Neuron (in vitro differentiated cells): Measurements from ENCODE around the gene IL17C.
"Not testable (repeated sequence)": the region's sequence is repeated elsewhere in the genome, so short reads cannot be mapped to it uniquely, and the experiment has no call there.

Source experiments
- H2AFZ ChIP-seq: one replicate; pipeline ENCODE4 v1.6.1; 2013; ENCODE audit warnings: low read depth, mild to moderate bottlenecking, inconsistent platforms, low read length, moderate library complexity
- H3K27me3 ChIP-seq: one replicate; pipeline ENCODE4 v1.6.1; 2013; ENCODE audit warnings: low read length; ENCODE audit not compliant: insufficient read depth
- H3K36me3 ChIP-seq: one replicate; pipeline ENCODE4 v1.6.1; 2013; ENCODE audit warnings: low read length; ENCODE audit not compliant: insufficient read depth
- H3K4me1 ChIP-seq: one replicate; pipeline ENCODE4 v1.6.1; 2013; ENCODE audit warnings: low read length; ENCODE audit not compliant: insufficient read depth
- H3K4me3 ChIP-seq: 2 replicates; pipeline ENCODE4 v1.5.1; 2013; ENCODE audit warnings: mild to moderate bottlenecking, low read length, moderate library complexity
- H3K9me3 ChIP-seq: one replicate; pipeline ENCODE4 v1.6.1; 2013; ENCODE audit warnings: low read length

The IL17C gene

DNA sequence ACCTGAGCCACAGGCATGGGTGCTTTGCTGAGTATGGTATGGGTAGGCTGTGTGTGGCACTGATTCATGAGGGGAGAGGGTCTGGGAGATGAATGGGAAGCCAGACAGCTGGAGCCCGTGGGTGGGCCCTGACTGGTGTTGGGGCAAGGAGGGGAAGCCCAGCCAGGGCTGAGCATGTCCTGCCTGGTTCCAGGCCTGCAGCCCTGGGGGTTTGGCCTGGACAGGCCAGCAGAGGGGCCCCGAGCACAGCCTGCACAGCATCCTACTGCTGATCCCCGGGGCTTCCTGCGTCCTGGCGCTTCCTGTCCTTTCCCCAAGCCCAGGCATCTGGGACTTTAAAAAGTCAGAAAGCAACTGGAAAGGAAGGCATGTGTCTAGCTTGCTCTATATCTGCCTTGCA is 29.1 kb downstream of the IL17C start:
- Histone ChIP-seq H2AFZ (no peak overlapping the region), H3K9me3 (no peaks in the 10 kb centered on the region), H3K36me3 (peaks cover 10% of the 10 kb centered on the region), H3K27me3 (no peaks in the 10 kb centered on the region), H3K4me3 (no peak overlapping the region), H3K4me1 (no peaks in the 10 kb centered on the region)

DNA sequence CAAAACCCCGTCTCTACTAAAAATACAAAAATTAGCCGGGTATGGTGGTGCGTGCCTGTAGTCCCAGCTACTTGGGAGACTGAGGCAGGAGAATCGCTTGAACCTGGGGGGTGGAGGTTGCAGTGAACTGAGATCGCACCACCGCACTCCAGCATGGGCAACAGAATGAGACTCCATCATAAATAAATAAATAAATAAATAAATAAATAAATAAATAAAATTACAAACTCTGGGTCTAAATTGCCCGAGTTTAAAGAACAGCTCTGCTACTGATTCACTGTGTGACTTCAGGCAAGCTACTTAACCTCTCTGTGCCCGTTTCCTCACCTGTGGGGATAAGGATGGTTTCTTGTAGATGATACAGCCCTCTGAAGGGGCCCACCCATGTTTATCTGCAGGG is 31.1 kb downstream of the IL17C start:
- not testable (repeated sequence) for H2AFZ ChIP-seq, H3K36me3 ChIP-seq, H3K9me3 ChIP-seq, H3K4me3 ChIP-seq, H3K27me3 ChIP-seq, H3K4me1 ChIP-seq

DNA sequence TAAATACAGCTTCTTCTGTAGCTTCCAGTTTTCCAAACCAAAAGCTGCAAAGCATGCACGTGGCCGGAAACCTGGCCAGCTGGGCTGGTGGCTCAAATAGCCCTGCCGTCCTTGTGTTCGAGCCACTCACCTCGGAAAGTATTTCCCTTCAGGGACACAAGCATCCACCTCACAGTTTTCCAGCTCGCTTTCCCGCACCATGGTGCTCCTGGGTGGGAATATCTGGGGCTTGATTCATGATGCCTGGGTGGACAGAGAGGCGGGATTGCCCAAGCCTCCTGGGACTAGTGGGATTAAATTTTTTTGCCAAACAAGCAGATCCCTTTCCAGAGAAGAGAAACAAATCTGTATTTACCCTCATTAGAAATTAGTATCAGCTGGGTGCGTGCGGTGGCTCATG is 31.6 kb downstream of the IL17C start:
- Histone ChIP-seq H3K9me3 (no peaks in the 10 kb centered on the region), H3K27me3 (no peaks in the 10 kb centered on the region), H3K4me3 (no peak overlapping the region), H2AFZ (no peak overlapping the region), H3K4me1 (no peaks in the 10 kb centered on the region), H3K36me3 (peaks cover 10% of the 10 kb centered on the region)

DNA sequence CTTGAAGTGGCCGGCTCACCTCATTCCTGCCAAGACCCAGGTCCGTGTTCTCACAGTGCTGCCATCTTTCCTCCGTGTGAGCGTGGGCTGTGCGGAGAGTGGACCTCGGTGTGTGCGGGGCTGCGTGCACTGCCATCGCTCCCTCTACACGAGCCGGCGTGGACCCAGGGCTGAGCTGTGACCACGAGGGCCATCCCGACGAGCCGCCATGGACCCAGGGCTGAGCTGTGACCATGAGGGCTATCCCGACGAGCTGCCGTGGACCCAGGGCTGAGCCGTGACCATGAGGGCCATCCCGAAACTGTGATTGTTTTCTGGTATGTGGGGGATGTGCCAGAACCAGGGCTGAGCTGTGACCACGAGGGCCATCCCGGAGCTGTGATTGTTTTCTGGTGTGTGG is 33.4 kb downstream of the IL17C start:
- H2AFZ ChIP-seq = no peak overlapping the region
- no peaks in the 10 kb centered on the region for H3K9me3 ChIP-seq
- no peaks in the 10 kb centered on the region for H3K27me3 ChIP-seq
- peaks cover 2% of the 10 kb centered on the region for H3K36me3 ChIP-seq
- no peak overlapping the region for H3K4me3 ChIP-seq
- no peaks in the 10 kb centered on the region for H3K4me1 ChIP-seq

DNA sequence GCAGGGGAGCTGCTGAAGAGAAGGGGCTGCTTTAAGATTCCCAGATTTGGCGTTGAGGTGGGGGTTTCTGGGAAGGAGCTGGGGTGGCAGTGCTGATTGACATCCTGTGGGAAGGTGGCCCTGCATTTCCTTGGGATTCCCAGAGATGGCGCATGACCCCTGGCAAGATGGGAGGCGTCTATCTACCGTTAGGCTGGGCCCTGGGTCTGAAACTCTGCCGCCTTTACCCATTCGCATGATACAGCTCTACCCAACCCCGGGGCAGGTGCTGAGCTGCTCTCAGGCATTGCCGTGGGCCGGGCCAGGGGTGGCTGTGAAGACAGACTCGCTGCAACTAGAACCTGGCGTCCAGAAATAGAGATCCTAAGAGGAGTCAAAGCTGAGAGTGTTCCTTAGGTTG is 34.4 kb downstream of the IL17C start:
- Histone ChIP-seq H3K36me3 (peaks cover 2% of the 10 kb centered on the region), H3K4me1 (no peaks in the 10 kb centered on the region), H3K9me3 (no peaks in the 10 kb centered on the region), H3K27me3 (no peaks in the 10 kb centered on the region), H2AFZ (no peak overlapping the region), H3K4me3 (no peak overlapping the region)

DNA sequence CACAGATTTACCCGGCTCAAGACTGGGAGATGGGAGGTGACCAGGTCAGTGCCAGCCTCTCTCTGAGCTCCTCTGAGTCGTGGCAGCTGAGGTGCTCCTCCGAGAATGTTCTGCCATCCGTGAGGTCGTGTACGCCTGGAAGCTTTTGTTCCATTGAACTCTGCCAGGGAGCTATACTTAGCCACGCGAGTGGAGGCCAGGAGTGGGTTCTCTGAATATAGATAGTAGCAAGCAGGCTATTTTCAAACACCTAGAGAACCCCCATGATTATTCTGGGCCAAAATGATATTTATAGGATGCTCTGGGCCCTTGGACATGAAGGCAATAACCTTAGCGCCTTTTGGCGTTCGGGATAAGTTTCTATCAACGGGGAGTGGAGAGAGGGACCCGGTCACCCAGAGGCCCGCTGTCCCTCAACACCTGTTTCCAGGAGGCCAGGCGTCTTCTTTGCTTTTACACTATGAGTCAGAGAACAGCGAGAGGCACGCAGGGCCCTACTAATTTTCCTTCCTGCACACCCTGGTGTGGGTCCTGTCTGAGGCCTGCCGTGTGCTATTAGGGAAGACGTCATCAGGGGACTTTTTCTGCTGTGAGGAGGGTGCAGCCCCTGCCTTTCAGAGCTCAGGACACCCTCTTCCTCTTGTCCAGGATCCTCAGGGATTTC is 35.5 kb downstream of the IL17C start:
- Histone ChIP-seq H3K27me3 (no peaks in the 10 kb centered on the region), H3K4me1 (no peaks in the 10 kb centered on the region), H3K4me3 (no peak overlapping the region), H3K36me3 (no peaks in the 10 kb centered on the region), H2AFZ (no peak overlapping the region), H3K9me3 (no peaks in the 10 kb centered on the region)

DNA sequence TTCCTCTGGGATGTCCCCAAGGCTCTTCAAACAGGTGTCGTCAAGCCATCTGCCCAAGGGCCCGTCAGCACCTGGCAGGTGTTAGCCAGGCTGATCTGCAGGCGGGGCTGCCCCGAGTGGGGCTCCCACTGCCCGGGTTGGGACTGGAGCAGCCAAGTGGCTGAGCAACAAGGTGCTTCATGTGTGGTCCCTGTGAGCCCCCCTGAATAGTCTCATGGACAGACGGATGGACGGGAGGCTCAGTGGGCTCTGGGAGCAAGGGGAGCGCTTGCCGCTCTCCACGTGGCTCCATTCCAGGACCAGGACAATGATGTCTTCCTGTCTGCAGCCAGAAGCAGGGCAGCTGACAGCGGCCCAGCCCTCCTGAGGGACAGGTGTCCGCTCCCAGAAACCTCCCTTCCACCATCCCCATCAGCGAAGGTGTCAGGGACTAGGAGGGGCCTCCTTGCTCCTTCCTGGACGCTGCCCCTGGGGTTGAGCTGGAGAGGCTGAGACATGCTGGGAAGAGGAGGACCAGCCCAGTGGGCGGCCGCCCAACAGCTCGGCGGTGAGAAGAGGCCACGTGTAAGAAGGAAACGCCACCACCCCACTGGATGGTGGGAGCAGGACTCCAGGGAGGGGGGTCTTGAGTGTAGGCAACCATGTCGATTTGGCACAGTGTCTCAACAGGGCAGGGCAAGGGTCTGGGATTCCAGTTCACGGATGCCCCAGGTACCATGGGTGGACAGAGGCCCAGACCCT is 38.3 kb downstream of the IL17C start:
- Histone ChIP-seq H3K9me3 (no peaks in the 10 kb centered on the region), H3K4me3 (no peak overlapping the region), H3K4me1 (peaks cover 2% of the 10 kb centered on the region), H2AFZ (no peak overlapping the region), H3K27me3 (no peaks in the 10 kb centered on the region), H3K36me3 (no peaks in the 10 kb centered on the region)

DNA sequence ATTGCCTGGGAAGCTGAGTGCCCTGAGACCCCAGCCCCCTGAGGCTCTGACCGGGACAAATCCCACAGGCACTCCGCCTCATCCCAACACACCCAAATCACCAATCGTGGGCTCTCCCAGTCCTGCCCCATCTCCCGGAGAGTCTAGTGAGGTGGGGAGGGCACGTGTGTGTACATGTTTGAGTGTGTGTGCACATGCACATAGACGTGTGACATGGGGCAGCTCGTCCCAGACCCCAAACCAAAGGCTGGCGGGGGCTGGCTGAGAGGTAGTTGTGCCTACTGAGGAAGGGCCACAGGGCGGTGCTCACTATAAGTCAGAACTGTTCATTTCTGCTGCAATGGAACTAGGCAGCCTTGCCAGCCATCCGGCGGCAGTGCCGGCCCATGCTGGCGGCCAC is 39.3 kb downstream of the IL17C start:
- H3K4me3 ChIP-seq = no peak overlapping the region
- H3K4me1 ChIP-seq = peaks cover 5% of the 10 kb centered on the region
- H3K9me3 ChIP-seq = no peaks in the 10 kb centered on the region
- H3K36me3 ChIP-seq = no peaks in the 10 kb centered on the region
- H2AFZ ChIP-seq = no peak overlapping the region
- no peaks in the 10 kb centered on the region for H3K27me3 ChIP-seq

DNA sequence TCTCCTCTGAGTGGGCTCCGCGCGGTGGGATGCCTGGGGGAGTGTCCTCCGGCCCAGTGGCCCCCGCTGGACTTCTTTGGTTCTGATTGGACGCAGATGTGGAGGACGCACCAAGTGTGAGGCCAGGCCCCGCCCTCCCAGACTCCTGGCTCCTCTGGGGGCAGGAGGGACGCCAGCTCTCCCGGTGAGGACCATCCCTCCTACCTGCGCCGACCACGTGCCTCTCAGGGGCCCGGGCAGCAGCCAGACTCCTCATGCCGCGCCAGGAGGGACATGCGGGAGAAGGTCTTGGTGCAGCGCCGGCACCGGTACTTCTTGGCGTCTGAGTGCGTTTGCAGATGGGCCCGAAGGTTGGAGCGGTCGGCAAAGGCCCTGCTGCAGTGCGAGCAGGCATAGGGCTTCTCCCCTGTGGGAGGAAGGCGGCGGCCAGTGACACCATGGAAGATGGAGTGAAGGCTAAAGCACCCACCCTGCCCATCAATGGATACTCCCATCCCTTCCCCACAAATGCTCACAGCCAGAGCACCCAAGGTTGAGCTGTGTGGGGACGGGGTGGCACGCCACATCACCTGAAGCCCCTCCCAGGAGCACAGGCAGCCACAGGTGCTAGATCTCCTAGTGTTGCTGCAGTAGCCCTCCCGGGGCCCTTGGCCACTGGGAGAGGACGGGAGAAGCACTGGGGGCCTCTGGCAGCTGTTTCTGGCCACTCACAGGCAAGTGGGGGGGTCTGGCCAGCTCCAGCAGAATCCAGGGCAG is 40.0 kb downstream of the IL17C start:
- H3K4me3 ChIP-seq = no peak overlapping the region
- no peaks in the 10 kb centered on the region for H3K9me3 ChIP-seq
- H2AFZ ChIP-seq = no peak overlapping the region
- no peaks in the 10 kb centered on the region for H3K36me3 ChIP-seq
- peaks cover 5% of the 10 kb centered on the region for H3K4me1 ChIP-seq
- H3K27me3 ChIP-seq = no peaks in the 10 kb centered on the region

DNA sequence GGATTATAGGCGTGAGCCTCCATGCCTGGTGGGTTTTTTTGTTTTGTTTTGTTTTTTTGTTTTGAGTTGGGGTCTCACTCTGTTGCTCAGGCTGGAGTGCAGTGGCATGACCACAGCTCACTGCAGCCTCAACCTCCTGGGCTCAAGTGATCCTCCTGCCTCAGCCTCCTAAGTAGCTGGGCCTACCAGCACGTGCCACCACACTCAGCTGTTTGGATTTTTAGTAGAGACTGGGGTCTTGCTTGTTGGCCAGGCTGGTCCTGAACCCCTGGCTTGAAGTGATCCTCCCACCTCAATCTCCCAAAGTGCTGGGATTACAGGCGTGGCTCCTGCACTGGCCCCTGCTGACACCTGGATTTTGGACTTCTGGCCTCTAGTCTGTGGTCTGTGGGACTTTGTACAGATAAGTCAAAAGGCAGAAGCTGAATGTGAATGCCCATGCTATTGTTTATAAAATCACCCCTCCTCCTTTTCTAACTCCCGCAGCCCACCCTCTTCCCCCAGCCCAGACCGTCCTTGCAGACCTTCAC is 42.2 kb downstream of the IL17C start:
- Histone ChIP-seq H3K4me3 (no peak overlapping the region), H3K36me3 (no peaks in the 10 kb centered on the region), H2AFZ (no peak overlapping the region), H3K9me3 (no peaks in the 10 kb centered on the region), H3K4me1 (peaks cover 5% of the 10 kb centered on the region), H3K27me3 (peaks cover 19% of the 10 kb centered on the region)

DNA sequence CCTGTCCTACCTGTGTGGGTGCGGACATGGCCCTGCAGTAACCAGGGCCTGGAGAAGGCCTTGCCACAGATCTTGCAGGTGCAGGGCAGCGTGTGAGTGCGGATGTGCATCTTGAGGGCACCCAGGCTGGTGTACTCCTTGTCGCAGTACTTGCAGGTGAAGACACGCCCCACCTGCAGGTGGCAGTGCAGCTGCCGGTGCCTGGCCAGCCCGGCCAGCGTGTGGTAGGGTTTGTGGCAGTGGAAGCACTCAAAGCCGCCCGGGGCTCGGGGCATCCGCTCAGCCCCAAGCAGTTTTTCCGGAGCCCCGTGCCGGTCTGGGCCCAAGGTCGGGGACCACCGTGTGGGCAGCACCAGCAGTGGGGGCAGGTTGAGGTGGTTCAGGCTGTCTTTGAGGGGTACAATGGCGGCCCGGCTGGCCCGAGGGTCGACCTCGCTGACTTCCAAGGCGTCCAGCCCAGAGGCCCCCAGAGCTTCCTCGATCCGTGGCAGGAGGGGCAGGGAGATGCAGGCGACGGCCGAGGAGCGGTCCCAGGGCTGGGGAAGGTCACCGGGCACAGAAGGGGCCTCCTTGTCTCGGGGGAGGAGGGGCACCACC is 42.8 kb downstream of the IL17C start:
- H3K36me3 ChIP-seq = no peaks in the 10 kb centered on the region
- H3K4me3 ChIP-seq = no peak overlapping the region
- peaks cover 11% of the 10 kb centered on the region for H3K4me1 ChIP-seq
- H3K27me3 ChIP-seq = peaks cover 19% of the 10 kb centered on the region
- no peak overlapping the region for H2AFZ ChIP-seq
- H3K9me3 ChIP-seq = no peaks in the 10 kb centered on the region

DNA sequence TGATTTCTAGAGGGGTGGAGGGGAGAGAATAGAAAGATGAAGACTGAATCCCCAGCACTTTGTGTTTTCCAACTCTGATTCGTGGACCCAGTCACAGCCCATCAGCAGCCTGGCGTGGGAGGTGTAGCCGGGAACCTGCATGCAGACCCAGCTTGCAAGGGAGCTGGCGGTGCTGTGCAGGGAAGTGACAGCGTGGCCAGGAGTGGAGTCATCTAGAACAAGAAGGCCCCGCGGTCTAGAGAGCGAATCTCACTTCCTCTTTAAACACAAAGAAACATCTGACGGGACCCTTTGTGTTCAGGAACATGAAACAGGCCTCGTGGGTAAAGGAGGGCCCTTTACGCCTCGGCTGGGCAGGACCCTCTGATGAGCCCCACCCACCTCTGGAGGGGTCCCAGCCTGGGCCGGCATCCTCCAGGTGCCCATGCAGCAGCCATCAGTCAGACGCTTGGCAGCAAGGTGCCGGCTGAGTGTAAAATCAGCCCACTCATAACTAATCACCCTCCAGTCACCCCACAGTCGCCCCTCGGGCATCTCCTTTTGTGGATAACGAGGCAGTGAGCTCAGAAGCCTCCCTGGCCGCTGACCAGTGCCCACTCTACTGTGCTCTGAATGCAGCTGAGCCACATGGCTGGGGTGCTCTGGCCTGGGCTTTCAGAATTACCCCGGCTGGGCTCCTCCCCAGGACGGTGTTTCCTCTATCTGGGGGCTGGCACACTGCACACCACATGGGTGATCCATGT is 43.5 kb downstream of the IL17C start:
- Histone ChIP-seq H3K27me3 (peaks cover 20% of the 10 kb centered on the region), H3K4me3 (no peak overlapping the region), H3K9me3 (no peaks in the 10 kb centered on the region), H3K36me3 (no peaks in the 10 kb centered on the region), H2AFZ (no peak overlapping the region), H3K4me1 (peaks cover 15% of the 10 kb centered on the region)
